Osteocyte (in vitro differentiated cells): ENCODE data around the gene PBX3. TPM values are rescaled to one million over a fixed set of nuclear protein-coding genes. Genes with fewer than 3 reads are reported as not detected.

Experiments
- DNase-seq: peaks from one replicate; pipeline ENCODE4 v3.0.0; 2021; ENCODE audit warnings: mixed read lengths; ENCODE audit not compliant: unreplicated experiment; ENCODE audit errors: extremely low spot score
- H3K27ac Mint-ChIP-seq: one replicate; pipeline ENCODE4 v1.8.0; 2021; ENCODE audit warnings: mild to moderate bottlenecking, mixed read lengths; ENCODE audit not compliant: unreplicated experiment
- H3K27me3 Mint-ChIP-seq: one replicate; pipeline ENCODE4 v1.8.0; 2021; ENCODE audit warnings: mixed read lengths; ENCODE audit not compliant: unreplicated experiment
- H3K36me3 Mint-ChIP-seq: one replicate; pipeline ENCODE4 v1.8.0; 2021; ENCODE audit warnings: mixed read lengths; ENCODE audit not compliant: unreplicated experiment
- H3K4me1 Mint-ChIP-seq: one replicate; pipeline ENCODE4 v1.8.0; 2021; ENCODE audit warnings: mixed read lengths; ENCODE audit not compliant: unreplicated experiment
- H3K4me3 Mint-ChIP-seq: one replicate; pipeline ENCODE4 v1.8.0; 2021; ENCODE audit warnings: mild to moderate bottlenecking, moderate library complexity, mixed read lengths; ENCODE audit not compliant: unreplicated experiment
- H3K9me3 Mint-ChIP-seq: one replicate; pipeline ENCODE4 v1.8.0; 2021; ENCODE audit warnings: mixed read lengths; ENCODE audit not compliant: unreplicated experiment
- CTCF ChIP-seq: fragments of 200-600 bp; sonication (generic); IDR thresholded peaks from 2 replicates; pipeline ENCODE4 v1.5.0; 2021; ENCODE audit warnings: antibody characterized with exemption, mild to moderate bottlenecking, moderate library complexity
- total RNA-seq: library from RNA; stranded (reverse); gene quantifications from 2 replicates; pipeline ENCODE4 v1.2.1, GENCODE V29; 2021

Gene PBX3
- total RNA-seq, 1 donor from 2014 or later: 16.0 TPM

GRCh38 chr9:126000256-126000655, 253.1 kb downstream of the PBX3 start:
- Mint-ChIP-seq H3K27me3 (peaks cover 14% of the 10 kb centered on the region), H3K4me1 (no peaks in the 10 kb centered on the region), H3K36me3 (no peaks in the 10 kb centered on the region), H3K9me3 (no peaks in the 10 kb centered on the region), H3K4me3 (no peak overlapping the region), H3K27ac (no peak overlapping the region)
- no peak for TF ChIP-seq CTCF
- DNase-seq: no peak

GRCh38 chr9:126000731-126001580, 253.8 kb downstream of the PBX3 start:
- Mint-ChIP-seq H3K36me3 (no peaks in the 10 kb centered on the region), H3K27me3 (peaks cover 13% of the 10 kb centered on the region), H3K4me1 (no peaks in the 10 kb centered on the region), H3K27ac (no peak overlapping the region), H3K4me3 (no peak overlapping the region), H3K9me3 (no peaks in the 10 kb centered on the region)
- TF ChIP-seq CTCF: no peak
- no peak for DNase-seq

GRCh38 chr9:126001581-126002225, 254.5 kb downstream of the PBX3 start:
- H3K4me3 Mint-ChIP-seq: no peak overlapping the region

GRCh38 chr9:126002476-126003350, 255.5 kb downstream of the PBX3 start:
- DNase-seq: no peak
- no peaks in the 10 kb centered on the region for H3K36me3 Mint-ChIP-seq
- peaks cover 6% of the 10 kb centered on the region for H3K9me3 Mint-ChIP-seq
- peaks cover 5% of the 10 kb centered on the region for H3K27me3 Mint-ChIP-seq
- no peaks in the 10 kb centered on the region for H3K4me1 Mint-ChIP-seq
- TF ChIP-seq CTCF: no peak
- H3K27ac Mint-ChIP-seq: no peak overlapping the region
- H3K4me3 Mint-ChIP-seq: no peak overlapping the region

More at GRCh38 chr9:126001581-126002225, 254.5 kb downstream of the PBX3 start:
- no peak for DNase-seq
- H3K27ac Mint-ChIP-seq: no peak overlapping the region
- H3K27me3 Mint-ChIP-seq: peaks cover 11% of the 10 kb centered on the region
- TF ChIP-seq CTCF: no peak
- H3K9me3 Mint-ChIP-seq: no peaks in the 10 kb centered on the region
- no peaks in the 10 kb centered on the region for H3K4me1 Mint-ChIP-seq
- no peaks in the 10 kb centered on the region for H3K36me3 Mint-ChIP-seq
